SK-N-SH treated with all-trans-retinoic acid at 6 μM for 48 hours (cell line): ENCODE results near the gene EARS2.
A peak's percentile ranks its signal among the peaks of the same experiment; 100 is the strongest.

ENCODE experiments used
- ATAC-seq: fragments of 200-7000 bp; cut with Tn5 transposase; 3 replicates; pipeline ENCODE4 v1.9.1; 2020; ENCODE audit warnings: mild to moderate bottlenecking, moderate library complexity
- BACH2 ChIP-seq: fragments of 250-450 bp; sonication (Bioruptor Pico); IDR thresholded peaks from 2 replicates; pipeline ENCODE4 v1.9.0; 2021; ENCODE audit warnings: mild to moderate bottlenecking, borderline replicate concordance
- CREB5 ChIP-seq: fragments of 250-450 bp; sonication (Bioruptor Pico); IDR thresholded peaks from 2 replicates; pipeline ENCODE4 v1.5.1; 2020; ENCODE audit warnings: low read depth, mild to moderate bottlenecking, moderate library complexity
- CSDC2 ChIP-seq: fragments of 250-450 bp; sonication (Bioruptor Pico); IDR thresholded peaks from 2 replicates; pipeline ENCODE4 v1.5.0; 2020; ENCODE audit warnings: mild to moderate bottlenecking, moderate library complexity
- CSRNP3 ChIP-seq: fragments of 250-450 bp; sonication (Bioruptor Pico); IDR thresholded peaks from 2 replicates; pipeline ENCODE4 v1.5.1; 2021; ENCODE audit warnings: mild to moderate bottlenecking, moderate library complexity
- ESRRG ChIP-seq: fragments of 250-450 bp; sonication (Bioruptor Pico); IDR thresholded peaks from 2 replicates; pipeline ENCODE4 v1.6.1; 2021; ENCODE audit warnings: mild to moderate bottlenecking
- GLIS3 ChIP-seq: fragments of 250-450 bp; sonication (Bioruptor Pico); IDR thresholded peaks from 2 replicates; pipeline ENCODE4 v1.5.0; 2020; ENCODE audit warnings: mild to moderate bottlenecking, moderate library complexity
- ISL1 ChIP-seq: fragments of 250-450 bp; sonication (Bioruptor Pico); IDR thresholded peaks from 2 replicates; pipeline ENCODE4 v2.1.2; 2022; ENCODE audit warnings: mild to moderate bottlenecking, moderate library complexity
- PATZ1 ChIP-seq: fragments of 250-450 bp; sonication (Bioruptor Pico); IDR thresholded peaks from 2 replicates; pipeline ENCODE4 v1.8.0; 2020; ENCODE audit warnings: mild to moderate bottlenecking, moderate library complexity, borderline replicate concordance
- POU6F1 ChIP-seq: fragments of 250-450 bp; sonication (Bioruptor Pico); IDR thresholded peaks from 2 replicates; pipeline ENCODE4 v1.8.0; 2021; ENCODE audit warnings: low read depth, mild to moderate bottlenecking, moderate library complexity, borderline replicate concordance
- PPARA ChIP-seq: fragments of 250-450 bp; sonication (Bioruptor Pico); IDR thresholded peaks from 2 replicates; pipeline ENCODE4 v1.5.0; 2020; ENCODE audit warnings: mild to moderate bottlenecking, borderline replicate concordance
- RARB ChIP-seq: fragments of 250-450 bp; sonication (Bioruptor Pico); IDR thresholded peaks from 2 replicates; pipeline ENCODE4 v1.8.0; 2021; ENCODE audit warnings: mild to moderate bottlenecking, moderate library complexity
- SNAI2 ChIP-seq: fragments of 250-450 bp; sonication (Bioruptor Pico); IDR thresholded peaks from 2 replicates; pipeline ENCODE4 v1.5.0; 2020; ENCODE audit warnings: mild to moderate bottlenecking, moderate library complexity
- TSHZ2 ChIP-seq: fragments of 250-450 bp; sonication (Bioruptor Pico); IDR thresholded peaks from 2 replicates; pipeline ENCODE4 v1.5.0; 2020; ENCODE audit warnings: mild to moderate bottlenecking, moderate library complexity
- ZFP3 ChIP-seq: fragments of 250-450 bp; sonication (Bioruptor Pico); IDR thresholded peaks from 2 replicates; pipeline ENCODE4 v1.5.0; 2020; ENCODE audit warnings: mild to moderate bottlenecking, moderate library complexity
- ZFP30 ChIP-seq: fragments of 450-650 bp; formaldehyde crosslinking; IDR thresholded peaks from 2 replicates; pipeline ENCODE4 v1.5.0; 2022; ENCODE audit warnings: mild to moderate bottlenecking, moderate library complexity
- ZNF565 ChIP-seq: fragments of 450-650 bp; formaldehyde crosslinking; conservative IDR thresholded peaks from 2 replicates; pipeline ENCODE4 v1.5.0; 2020; ENCODE audit warnings: low read depth, mild to moderate bottlenecking, moderate library complexity
- ZNF70 ChIP-seq: fragments of 450-650 bp; formaldehyde crosslinking; IDR thresholded peaks from 2 replicates; pipeline ENCODE4 v1.5.0; 2020; ENCODE audit warnings: mild to moderate bottlenecking, moderate library complexity
- ZNF8 ChIP-seq: fragments of 450-650 bp; formaldehyde crosslinking; IDR thresholded peaks from 2 replicates; pipeline ENCODE4 v1.5.0; 2020; ENCODE audit warnings: mild to moderate bottlenecking, moderate library complexity

The EARS2 gene

GRCh38 chr16:23508589-23509440 lies 48.3 kb downstream of the EARS2 start:
- TF ChIP-seq TSHZ2, result no peak
- peak; percentile 71 for TF ChIP-seq ZNF70 (CRISPR knock-in tag)
- TF ChIP-seq, all 23 proteins: peak for 1
- ATAC-seq, result peak; percentile 11; the same call in 2 of the 3 replicates

GRCh38 chr16:23506606-23506994 lies 50.5 kb downstream of the EARS2 start:
- TF ChIP-seq CSDC2 (CRISPR knock-in tag), result no peak
- no peak for TF ChIP-seq CSRNP3
- no peak for TF ChIP-seq PATZ1 (CRISPR knock-in tag)
- no peak for TF ChIP-seq ZFP30
- no peak for TF ChIP-seq SNAI2 (CRISPR knock-in tag)
- no peak for TF ChIP-seq GLIS3 (CRISPR knock-in tag)
- no peak for TF ChIP-seq ESRRG (CRISPR knock-in tag)
- no peak for TF ChIP-seq BACH2
- no peak for TF ChIP-seq ZNF8 (CRISPR knock-in tag)
- TF ChIP-seq ZNF565, result no peak
- TF ChIP-seq ISL1, result no peak
- TF ChIP-seq POU6F1 (CRISPR knock-in tag), result no peak
- no peak for TF ChIP-seq ZFP3 (CRISPR knock-in tag)
- no peak for TF ChIP-seq RARB
- no peak for TF ChIP-seq TSHZ2
- ATAC-seq, result no peak

- no peak for ATAC-seq
- TF ChIP-seq RARB, result no peak
- TF ChIP-seq POU6F1 (CRISPR knock-in tag), result no peak
- TF ChIP-seq GLIS3 (CRISPR knock-in tag), result no peak
- no peak for TF ChIP-seq ZFP3 (CRISPR knock-in tag)
- no peak for TF ChIP-seq TSHZ2
- no peak for TF ChIP-seq PPARA (CRISPR knock-in tag)
- no peak for TF ChIP-seq CREB5
- TF ChIP-seq ZFP30, result no peak
- TF ChIP-seq ISL1, result no peak
Measured at GRCh38 chr16:23505671-23506605, 51.2 kb downstream of the EARS2 start.
